ENCODE results near the gene IGFBP5.
A peak's percentile ranks its signal among the peaks of the same experiment; 100 is the strongest.

The IGFBP5 gene

DNA sequence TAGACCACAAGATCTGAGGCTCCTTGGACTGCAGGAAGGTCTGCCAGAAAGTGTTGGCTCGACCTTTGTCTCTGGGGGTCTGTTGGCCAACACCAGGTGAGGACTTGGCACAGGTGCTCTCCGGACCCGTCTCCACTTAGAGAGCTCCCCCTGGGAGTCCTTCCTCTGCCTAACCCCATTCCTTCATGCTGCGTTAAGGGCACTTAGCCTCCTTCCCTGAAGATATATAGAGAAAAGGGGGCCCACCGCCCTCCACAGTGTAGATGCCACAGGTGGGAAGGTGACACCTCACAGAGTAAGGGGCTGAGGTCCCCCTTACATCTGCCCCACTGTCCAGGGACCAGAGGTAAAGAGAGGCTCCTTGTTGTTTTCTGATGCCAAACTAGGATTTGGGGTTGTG, 8.2 kb downstream of the IGFBP5 start:
- no peak for DNase-seq

DNA sequence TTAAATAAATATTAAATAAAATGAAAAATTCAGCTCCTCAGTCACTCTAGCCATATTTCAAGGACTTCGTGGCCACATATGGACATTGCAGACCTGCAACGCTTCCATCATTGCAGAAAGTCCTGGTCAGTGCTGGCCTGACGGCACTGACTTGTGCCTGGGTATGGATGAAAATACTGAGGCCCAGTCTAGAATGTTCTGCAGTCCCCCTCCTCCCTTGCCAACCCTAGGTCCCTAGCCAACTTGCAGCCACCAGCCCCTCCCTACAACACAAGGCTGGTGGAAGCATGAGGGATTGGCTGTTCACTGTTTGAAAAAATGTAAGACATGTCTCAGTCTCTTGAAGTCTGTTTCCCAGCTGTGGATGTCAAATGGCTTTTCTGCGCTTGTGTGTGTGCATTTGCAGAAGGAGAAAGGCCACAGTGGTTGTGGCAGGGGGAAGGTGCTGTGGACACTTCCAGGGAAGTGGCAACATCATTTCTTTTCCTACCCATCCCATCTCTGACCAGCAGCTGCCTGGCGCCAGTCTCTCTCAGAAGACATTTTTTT, 9.9 kb downstream of the IGFBP5 start:
- no peak for DNase-seq

DNA sequence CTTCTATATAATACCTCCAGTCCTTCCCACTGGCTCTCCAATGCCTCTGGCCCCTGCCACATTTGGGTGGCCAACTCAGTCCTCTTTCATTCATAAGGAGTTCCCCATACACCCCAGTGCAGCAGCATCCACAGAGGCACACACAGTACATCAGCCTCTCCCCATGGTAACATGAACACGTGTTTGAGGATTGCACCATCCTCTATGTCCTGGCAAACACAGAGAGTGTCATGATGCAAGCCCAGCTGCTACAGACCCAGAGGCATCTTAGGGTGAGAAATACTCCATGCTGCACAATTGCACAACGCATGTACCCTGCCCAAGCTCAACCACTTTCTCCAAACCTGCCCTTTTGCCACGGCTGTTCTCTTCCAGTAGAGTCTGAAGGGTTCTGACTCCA, 11.5 kb downstream of the IGFBP5 start:
- DNase-seq: no peak

DNA sequence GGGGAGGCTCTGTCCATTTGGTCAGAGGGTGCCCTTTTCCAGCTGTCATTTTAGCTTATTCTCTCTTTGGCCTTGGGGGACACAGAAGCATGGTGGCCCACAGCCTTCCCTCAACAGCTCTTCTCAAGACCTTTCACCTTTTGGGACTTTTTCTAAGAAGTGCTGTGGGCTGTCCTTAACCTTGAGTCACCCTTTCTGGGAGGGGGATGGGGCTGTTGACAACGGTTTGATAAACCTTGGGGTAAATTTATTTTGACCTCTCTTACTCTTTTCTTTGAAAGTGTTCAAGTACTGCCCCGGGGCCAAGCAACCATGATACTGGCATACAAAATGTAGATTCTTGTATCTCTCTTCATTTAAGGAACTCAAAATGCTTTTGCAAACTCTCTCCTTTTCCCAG, 13.7 kb downstream of the IGFBP5 start:
- no peak for DNase-seq

DNA sequence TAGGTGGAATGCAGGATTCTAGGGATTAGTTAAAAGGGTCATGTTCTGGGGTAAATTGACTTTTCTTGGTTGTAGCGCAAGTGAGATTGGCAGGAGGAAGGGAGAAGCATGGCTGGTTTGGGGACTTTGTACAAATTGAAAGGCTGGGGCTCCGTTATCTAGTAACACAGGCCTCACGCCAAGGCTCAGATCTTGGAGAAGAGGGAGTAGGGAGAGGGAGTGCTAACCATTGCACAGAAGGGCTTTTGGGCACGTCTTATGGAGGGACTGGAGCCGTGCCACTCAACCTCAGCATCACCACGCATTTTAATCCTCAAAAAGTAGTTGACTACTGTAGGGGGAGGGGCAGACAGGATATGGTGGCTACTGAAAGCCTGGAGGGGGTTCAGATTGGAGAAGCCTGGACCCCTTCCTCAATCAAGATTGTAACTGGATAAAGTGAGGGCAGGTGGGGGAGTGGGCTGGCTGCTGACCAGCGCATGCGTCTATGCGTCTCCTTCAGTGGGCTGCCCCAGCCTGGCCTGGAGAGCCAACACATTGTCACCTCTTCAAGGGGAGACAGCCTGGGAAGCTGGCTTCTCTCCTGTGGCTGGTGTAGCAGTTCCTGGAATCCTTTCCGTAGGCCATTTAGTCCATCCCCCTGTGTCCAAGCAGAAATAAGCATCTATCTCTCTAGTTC, 14.3 kb downstream of the IGFBP5 start:
- no peak for DNase-seq

DNA sequence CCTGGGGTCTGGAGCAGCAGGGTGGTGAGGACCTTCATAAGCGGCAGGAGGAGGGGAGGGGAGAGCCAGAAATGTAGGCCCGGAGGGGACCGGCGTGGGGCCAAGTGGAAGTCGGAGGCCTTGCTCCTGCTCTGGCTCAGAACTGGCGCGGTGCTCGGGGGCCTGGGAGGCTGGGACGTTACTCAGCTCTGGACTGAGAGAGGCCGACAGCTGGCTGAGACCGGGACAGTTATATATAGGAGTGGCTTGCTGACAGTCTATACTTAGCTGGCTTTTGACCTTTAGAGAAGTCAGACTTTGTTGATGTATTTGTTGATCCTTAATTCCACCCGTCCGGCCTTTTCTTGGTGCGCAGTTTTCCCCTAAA, 15.7 kb downstream of the IGFBP5 start:
- no peak for DNase-seq

DNA sequence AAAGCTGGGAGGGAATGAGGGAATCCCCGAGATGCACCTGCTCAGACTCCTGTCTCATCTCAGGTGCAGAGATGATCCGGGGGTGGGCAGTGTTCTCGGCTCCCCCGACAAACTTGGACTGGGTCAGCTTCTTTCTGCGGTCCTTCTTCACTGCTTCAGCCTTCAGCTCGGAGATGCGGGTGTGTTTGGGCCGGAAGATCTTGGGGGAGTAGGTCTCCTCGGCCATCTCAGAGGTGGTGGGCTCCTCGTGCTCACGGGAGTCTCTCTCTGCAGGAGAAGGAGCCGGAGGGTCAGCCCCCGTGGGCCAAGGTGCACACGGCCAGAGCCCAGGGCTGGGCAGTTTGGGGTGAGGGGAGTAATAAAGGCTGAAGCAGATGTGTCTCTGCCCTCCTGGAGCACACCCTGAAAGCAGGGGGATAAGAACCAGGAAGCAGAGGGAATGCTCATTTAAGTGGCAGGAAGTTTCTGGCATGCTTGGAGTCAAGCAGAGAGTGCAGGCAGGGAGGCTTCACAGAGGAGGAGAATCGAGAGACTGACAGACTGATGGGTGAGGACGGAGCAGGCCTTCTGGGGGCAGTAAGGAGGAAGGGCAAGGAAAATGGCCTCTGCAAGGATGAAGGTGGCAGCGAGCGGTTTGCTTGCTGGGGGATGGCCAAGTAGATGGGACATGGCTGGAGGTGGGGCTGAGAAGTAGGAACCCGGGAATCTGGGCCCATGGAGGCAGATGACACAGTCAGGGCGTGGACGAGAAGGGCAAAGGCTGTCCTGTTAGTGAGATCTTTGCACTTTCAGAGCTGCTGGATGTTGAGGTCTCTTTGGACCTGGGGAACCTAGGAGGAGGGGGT, 16.3 kb downstream of the IGFBP5 start:
- DNase-seq: no peak

DNA sequence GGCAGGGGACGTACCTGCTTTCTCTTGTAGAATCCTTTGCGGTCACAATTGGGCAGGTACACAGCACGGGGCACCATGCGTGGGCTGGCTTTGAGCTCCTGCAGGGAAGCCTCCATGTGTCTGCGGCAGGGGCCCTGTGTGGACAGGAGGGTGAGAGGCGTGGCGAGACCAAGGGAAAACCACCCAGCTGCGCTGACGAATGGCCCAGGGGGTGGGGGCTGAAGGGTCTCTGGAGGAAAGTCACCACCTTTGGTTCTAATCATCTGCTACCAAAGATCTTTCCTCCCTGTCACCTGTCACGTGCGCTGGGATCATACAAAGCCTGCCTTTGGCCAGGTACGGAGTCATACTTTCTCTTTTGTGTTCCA, 17.3 kb downstream of the IGFBP5 start:
- DNase-seq: no peak

DNA sequence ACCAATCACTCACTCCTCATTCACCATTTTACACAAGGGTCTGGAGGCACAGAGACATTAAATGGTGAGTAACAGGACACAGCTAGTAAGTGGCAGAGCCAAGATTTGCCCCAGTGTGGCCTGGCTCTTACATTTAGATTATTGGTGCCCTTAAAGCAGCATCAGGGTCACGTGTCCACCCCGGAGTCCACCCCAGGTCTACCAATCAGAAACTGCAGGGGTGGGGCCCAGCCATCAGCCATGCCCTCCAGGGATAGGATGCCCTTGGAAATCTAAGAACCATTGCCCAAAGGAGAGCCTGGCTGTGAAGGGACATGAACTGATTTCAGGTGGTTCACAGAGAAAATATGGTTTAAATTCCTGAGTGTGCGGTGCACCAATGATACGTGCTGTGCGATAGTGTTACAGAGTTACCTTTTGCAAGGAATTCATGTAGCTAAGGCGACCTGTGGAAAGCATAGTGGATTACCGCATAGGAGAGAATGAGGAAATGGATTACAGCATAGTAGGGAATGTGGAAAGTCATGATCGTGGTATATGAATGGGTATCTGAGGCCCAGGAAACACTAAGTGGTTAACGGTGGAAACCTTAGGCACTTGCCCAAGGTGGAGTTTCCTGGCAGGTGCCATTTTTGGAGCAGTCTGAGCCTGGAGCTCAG, 17.8 kb downstream of the IGFBP5 start:
- DNase-seq: no peak

DNA sequence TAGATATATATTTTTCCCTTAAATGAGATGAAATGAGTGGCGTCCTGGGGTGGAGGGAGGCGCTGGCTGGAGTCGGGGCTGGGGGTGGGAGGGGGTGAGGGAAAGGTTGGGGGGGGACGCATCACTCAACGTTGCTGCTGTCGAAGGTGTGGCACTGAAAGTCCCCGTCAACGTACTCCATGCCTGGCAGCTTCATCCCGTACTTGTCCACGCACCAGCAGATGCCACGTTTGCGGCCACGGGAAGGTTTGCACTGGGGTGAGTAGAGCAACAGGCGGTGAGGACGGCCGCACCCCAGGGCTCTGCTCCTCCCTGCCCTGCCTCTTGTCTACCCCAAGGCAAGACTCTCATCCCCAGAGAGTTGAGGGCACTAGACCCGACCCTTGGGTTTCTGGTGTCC, 18.7 kb downstream of the IGFBP5 start:
- DNase-seq: no peak

DNA sequence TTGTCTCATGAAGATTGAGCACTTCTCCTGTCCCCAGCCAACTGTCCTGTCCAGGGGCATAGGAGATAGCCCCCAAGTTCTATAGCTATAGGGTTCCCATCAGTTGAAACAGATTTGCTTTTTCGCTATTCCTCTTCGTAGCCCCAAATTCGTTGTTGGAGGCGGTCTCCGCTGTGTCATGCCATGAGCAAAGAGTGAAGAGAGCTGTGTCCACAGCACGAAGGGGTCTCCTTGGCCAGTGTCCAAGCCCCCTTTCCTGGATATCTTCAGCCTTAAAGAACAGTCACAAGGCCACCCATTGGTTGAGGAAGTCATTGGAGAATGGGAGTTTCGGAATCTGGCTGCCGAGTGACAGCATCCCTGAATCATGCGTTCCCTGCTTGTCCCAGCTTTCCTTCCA, 21.0 kb downstream of the IGFBP5 start:
- DNase-seq: no peak

DNA sequence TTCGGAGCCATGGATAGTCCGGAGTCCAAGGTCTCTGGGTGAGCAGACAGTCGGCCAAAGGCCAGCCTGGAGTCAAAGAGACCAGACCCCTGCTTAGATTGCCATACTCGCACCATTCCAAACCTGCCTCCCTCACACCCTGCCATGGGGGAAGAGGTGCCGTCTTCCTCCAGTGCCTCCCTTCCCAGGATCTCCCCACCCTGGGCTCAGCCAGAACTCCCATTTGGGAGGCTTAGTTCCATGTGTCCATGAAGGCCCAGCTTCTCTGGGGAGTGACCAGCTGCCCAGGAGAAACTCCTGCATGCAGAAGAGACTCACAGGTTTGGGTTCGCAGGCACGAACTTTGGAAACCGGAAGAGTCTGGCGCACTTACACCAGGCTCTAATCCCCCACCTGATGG, 21.7 kb downstream of the IGFBP5 start:
- DNase-seq: no peak

DNA sequence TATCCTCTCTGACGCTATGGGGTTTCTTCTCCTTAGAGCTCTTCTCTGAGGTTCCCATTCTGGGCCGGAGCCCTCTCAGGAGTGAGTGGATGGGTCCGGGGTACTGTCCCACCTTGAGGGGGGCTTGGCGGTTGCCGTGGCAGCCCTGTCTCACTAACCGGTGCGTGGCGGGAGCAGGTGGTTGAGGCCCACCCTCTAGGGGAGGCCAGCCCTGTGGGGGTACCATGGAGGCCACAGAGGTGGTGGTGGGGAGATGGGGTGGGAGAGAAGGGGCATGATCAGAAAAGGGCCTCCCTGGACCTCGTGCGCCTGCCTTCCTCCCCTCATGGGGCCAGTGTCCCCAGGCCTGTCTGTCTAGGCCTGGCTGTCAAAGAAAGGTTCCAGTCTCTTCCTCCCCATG, 22.3 kb downstream of the IGFBP5 start:
- DNase-seq: no peak

DNA sequence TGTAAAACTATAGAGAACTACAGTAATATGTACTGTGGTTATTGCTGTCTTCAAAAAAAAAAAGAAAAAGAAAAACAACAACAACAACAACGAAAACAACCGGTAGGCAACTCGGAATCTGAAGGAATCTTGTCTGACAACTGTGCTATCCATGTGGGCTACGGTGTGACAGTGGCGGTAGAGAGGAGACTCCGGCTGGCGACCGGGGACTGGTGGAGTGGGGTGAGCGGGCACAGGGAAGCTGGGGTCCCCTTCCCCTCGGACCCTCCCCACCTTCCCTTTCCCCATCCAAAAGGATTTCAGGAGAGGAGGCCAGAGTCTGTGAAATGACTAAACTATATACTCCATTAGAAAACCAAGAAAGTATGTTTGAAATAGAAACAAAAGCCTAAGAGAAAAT, 22.9 kb downstream of the IGFBP5 start:
- no peak for DNase-seq

DNA sequence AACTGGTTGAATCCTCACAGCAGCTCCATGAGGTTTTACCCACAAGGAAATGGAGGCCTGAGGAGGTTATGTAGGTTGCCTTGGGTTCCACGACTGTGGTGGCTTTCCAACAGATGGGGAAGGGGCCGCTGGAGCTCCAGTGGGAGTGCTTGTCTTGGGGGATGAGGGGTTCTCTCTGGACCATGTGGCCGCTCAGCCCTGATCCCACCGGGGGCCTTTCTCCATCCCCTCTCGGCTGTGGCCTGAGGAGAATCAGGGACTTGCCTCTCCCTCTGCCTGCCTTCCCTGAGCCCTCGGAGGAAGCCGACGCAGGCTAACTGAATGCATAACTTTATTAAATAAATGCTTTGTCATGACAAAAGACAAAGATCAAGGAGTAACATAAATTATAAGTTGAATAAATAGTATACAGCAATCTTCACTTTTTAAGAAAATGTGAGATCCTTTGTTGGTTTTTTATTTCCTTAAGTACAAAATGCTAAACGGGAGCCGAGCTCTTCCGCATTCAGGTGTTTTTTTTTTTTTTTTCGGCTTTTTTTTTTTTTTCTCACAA, 23.5 kb downstream of the IGFBP5 start:
- no peak for DNase-seq

DNA sequence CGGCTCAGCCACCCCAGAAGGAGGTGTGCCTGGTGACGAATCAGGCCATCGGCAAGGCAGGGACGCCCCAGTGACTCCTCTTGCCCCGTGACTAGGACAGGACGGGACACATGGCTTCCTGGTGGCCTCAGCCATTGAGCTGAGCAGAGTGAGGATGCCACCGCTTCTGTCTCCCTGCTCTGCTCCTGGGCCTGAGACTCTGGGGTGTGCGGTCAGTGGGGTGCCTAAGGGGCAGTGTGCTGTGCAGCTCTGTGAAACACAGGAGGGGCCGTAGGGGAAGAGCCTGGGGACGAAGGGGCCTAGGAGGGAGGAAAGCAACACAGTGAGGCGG, 24.3 kb downstream of the IGFBP5 start:
- no peak for DNase-seq

DNA sequence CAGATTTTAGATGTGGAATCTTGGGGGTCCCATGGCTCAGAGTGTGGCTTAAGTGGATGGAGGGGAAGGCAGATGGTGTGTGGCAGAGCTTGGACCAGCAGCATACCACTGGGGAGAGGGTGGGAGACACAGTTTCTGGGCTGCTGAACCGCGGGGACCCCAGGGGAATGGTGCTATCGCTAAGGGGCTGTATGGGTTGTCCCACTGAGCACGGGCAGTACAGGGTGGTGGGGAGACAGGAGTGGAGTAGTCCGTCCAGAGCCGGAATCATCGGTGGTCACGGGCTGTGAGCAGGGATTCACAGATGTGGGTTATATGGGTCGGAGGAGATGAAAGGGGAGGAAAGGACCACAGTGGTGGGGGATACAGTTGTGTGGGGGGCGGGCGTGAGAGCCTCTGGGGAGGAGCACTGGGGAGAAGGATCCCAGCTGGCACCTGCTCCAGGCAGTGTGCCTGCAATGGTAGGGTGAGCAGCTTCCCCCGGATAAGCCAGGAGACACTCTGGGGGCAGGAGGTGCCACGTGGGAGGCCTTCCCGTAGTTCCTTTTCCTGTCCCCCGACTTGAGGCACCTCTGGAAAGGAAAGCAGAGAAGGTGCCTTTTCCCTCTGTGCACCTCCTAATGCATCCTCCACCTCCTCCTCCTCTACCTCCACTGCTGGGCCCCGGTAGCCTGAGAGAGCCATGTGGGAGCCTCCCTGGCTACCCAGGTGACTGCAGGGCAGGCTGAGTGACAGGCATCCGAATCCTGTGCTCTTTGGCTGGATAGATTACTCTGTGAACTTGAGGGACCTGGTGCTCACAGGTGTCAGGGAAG, 24.9 kb downstream of the IGFBP5 start:
- DNase-seq: no peak

DNA sequence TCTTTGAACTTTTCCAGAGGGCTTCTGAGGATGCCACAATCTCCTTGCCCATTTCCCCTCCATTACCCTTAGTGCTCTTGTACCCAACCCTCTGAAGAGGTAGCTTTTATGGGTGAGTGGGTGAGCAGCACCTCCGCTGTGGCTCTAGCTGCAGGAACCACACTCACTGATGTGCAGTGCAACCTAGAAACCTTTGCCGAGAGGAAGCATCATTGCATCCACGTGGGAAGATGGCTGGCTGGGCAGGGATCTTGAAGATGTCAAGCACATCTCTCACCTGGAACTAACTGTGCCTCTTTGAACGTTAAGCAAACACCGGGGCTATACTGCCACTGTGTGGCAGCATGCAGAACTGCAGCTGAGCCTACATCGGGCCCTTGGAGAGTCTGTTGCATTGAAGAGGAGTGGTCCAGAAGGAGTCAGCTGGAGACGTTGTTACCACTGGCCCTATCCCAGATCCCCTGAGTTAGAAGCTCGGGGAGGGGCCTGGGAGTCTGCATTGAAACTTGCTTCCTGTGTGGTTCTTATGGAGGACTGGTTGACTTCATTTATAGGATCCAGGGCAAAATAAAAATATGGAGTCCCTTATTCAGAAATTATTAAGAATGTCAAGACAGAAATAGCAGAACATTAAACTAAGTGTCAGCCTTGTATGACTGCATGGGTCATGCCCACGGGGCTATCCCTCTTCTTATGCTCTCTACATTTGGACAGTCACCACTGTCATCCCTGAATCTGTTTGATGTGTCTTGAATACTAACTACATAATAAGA, 28.7 kb downstream of the IGFBP5 start:
- peak; percentile 46 for DNase-seq

DNA sequence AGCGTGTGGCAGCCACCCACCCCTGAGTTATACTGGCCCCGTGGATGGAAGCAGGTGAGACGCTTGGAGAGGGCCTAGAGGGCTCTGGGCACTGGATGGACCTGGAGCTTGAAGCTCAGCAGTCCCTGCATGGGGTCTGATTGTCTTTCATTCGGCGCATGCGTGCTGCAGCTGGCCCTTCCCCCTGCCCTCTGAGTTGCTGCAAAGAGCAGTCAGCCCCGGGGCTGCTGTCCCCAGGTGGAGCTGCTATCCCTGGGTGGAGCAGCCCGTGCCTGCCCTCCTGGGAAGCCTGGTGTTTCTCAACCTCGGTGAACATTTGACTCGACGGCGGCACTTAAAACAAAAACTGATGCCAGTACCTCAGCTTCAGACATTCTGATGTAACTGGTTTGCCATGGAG, 29.6 kb downstream of the IGFBP5 start:
- DNase-seq: no peak

DNA sequence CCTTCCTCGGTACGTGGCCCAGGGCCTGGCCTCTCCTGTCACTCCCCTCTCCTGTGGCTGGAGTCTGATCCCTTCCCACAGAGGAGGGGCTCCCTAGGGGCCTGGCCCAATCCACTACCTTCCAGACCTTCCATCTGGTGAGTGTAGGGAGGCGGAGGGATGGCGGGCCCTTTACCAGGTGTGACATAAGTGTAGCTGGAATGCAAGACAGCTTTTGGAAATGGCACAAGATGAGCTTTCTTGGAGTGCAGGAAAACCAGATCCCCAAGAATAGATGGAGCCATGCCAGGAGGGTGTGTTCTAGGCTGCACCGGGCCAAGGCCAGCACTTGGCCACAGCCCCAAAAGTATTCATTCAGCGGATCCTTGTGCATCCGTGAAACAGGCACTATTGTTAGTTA, 30.1 kb downstream of the IGFBP5 start:
- DNase-seq: no peak

DNA sequence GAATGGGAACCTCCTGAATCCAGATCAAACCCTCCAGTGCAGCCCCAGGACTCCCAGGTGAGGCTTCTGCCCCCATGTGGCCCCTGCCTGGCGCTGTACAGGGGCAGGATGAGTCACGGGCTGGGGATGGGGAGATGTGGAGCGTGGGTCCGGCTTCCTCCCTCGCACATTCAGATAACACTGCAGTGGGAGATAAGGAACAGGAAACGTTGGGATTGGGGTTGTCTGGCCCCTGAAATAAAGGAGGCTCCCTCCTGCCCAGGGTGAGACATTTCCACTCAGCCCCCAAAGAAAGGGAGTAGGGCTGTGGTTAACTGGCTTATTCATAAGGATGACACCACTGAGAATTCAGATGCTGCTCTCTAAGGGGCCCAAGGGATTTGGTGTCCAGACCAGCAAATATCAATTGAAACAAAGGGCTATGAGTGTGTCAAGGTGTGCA, 30.7 kb downstream of the IGFBP5 start:
- no peak for DNase-seq

DNA sequence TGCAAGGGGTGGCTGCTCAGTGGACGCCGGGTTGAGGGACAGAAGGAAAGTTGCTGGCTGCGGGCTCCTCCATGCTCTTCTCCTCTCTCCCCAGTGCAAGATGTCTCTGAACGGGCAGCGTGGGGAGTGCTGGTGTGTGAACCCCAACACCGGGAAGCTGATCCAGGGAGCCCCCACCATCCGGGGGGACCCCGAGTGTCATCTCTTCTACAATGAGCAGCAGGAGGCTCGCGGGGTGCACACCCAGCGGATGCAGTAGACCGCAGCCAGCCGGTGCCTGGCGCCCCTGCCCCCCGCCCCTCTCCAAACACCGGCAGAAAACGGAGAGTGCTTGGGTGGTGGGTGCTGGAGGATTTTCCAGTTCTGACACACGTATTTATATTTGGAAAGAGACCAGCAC, 31.5 kb downstream of the IGFBP5 start:
- DNase-seq: no peak

Measured in central memory CD4-positive, alpha-beta T cell (primary cell).